Astrocyte (in vitro differentiated cells and primary cell): ENCODE results near the gene APOA1. TPM values are rescaled to one million over a fixed set of nuclear protein-coding genes. Genes with fewer than 3 reads are reported as not detected.

Experiments
- DNase-seq: peaks from one replicate; pipeline ENCODE4 v3.0.0-alpha.2; 2010; ENCODE audit warnings: low read depth
- FAIRE-seq: peaks from 2 replicates; lab custom pipeline; 2011; peaks lifted over from hg19 to GRCh38; lab: Jason Lieb, UNC
- H2AFZ ChIP-seq: 2 replicates; pipeline ENCODE4 v1.6.0; 2012; ENCODE audit warnings: low read depth, low read length, inconsistent platforms
- H3K27ac ChIP-seq: 2 replicates; pipeline ENCODE4 v1.5.1; 2011; ENCODE audit warnings: low read depth, low read length, inconsistent platforms
- H3K27me3 ChIP-seq: 2 replicates; pipeline ENCODE4 v1.6.0; 2011; ENCODE audit warnings: low read length, inconsistent platforms; ENCODE audit not compliant: insufficient read depth
- H3K36me3 ChIP-seq: 2 replicates; pipeline ENCODE4 v1.5.1; 2011; ENCODE audit warnings: low read length, inconsistent platforms; ENCODE audit not compliant: insufficient read depth
- H3K4me1 ChIP-seq: 2 replicates; pipeline ENCODE4 v1.5.1; 2011; ENCODE audit warnings: low read length, inconsistent platforms; ENCODE audit not compliant: insufficient read depth
- H3K4me2 ChIP-seq: 2 replicates; pipeline ENCODE4 v1.6.0; 2012; ENCODE audit warnings: low read length, inconsistent platforms
- H3K4me3 ChIP-seq: 2 replicates; pipeline ENCODE4 v1.5.1; 2011; ENCODE audit warnings: low read depth, mild to moderate bottlenecking, low read length, inconsistent platforms; ENCODE audit not compliant: insufficient read depth
- H3K79me2 ChIP-seq: 2 replicates; pipeline ENCODE4 v1.6.0; 2012; ENCODE audit warnings: mild to moderate bottlenecking, low read length, inconsistent platforms; ENCODE audit not compliant: insufficient read depth
- H3K9ac ChIP-seq: 2 replicates; pipeline ENCODE4 v1.6.0; 2012; ENCODE audit warnings: mild to moderate bottlenecking, low read length, inconsistent platforms
- H3K9me3 ChIP-seq: 2 replicates; pipeline ENCODE4 v1.5.1; 2012; ENCODE audit warnings: low read depth, mild to moderate bottlenecking, low read length, inconsistent platforms; ENCODE audit not compliant: insufficient read depth
- H4K20me1 ChIP-seq: 2 replicates; pipeline ENCODE4 v1.6.0; 2012; ENCODE audit warnings: low read length, inconsistent platforms; ENCODE audit not compliant: insufficient read depth
- H3K27ac Mint-ChIP-seq: one replicate; pipeline ENCODE4 v1.8.0; 2021; ENCODE audit warnings: mild to moderate bottlenecking, mixed read lengths; ENCODE audit not compliant: unreplicated experiment
- H3K27me3 Mint-ChIP-seq: one replicate; pipeline ENCODE4 v1.8.0; 2021; ENCODE audit warnings: low read depth, mixed read lengths; ENCODE audit not compliant: unreplicated experiment
- H3K36me3 Mint-ChIP-seq: one replicate; pipeline ENCODE4 v1.8.0; 2021; ENCODE audit warnings: low read depth, mixed read lengths; ENCODE audit not compliant: unreplicated experiment
- H3K4me1 Mint-ChIP-seq: one replicate; pipeline ENCODE4 v1.8.0; 2021; ENCODE audit warnings: low read depth, mixed read lengths; ENCODE audit not compliant: unreplicated experiment
- H3K4me3 Mint-ChIP-seq: one replicate; pipeline ENCODE4 v1.8.0; 2021; ENCODE audit warnings: mild to moderate bottlenecking, moderate library complexity, mixed read lengths; ENCODE audit not compliant: unreplicated experiment
- H3K9me3 Mint-ChIP-seq: one replicate; pipeline ENCODE4 v1.8.0; 2021; ENCODE audit warnings: mild to moderate bottlenecking, mixed read lengths; ENCODE audit not compliant: unreplicated experiment
- CTCF ChIP-seq: IDR thresholded peaks from 2 replicates; pipeline ENCODE4 v1.5.1; 2011; ENCODE audit warnings: low read depth, mild to moderate bottlenecking, inconsistent platforms, low read length, moderate library complexity; ENCODE audit not compliant: insufficient read depth
- EZH2 ChIP-seq: IDR thresholded peaks from 2 replicates; pipeline ENCODE4 v1.6.1; 2012; ENCODE audit warnings: mild to moderate bottlenecking, low read length, inconsistent platforms; ENCODE audit not compliant: insufficient read depth
- total RNA-seq: library from RNA; stranded (reverse); gene quantifications from 2 replicates; pipeline ENCODE4 v1.2.1, GENCODE V29; 2021

The APOA1 gene
- total RNA-seq, 1 donor from 2014 or later = 6.0 TPM

- H3K79me2 ChIP-seq = no peaks in the 10 kb centered on the region
- Mint-ChIP-seq H3K36me3 (peaks cover 33% of the 10 kb centered on the region), H3K27ac (peak overlapping the region; percentile 44), H3K4me1 (peaks cover 16% of the 10 kb centered on the region), H3K27me3 (no peaks in the 10 kb centered on the region), H3K9me3 (no peaks in the 10 kb centered on the region), H3K4me3 (no peak overlapping the region)
- no peak overlapping the region for H3K9ac ChIP-seq
- peaks cover 10% of the 10 kb centered on the region for H3K36me3 ChIP-seq
- TF ChIP-seq CTCF = no peak
- no peak for TF ChIP-seq EZH2
- no peaks in the 10 kb centered on the region for H3K27me3 ChIP-seq
- FAIRE-seq (no peak), DNase-seq (no peak)
- peaks cover 12% of the 10 kb centered on the region for H3K4me1 ChIP-seq
- H3K9me3 ChIP-seq = no peaks in the 10 kb centered on the region
- H4K20me1 ChIP-seq = no peaks in the 10 kb centered on the region
- no peak overlapping the region for H2AFZ ChIP-seq
- no peak overlapping the region for H3K27ac ChIP-seq
- no peak overlapping the region for H3K4me3 ChIP-seq
- H3K4me2 ChIP-seq = no peak overlapping the region
These were observed 10.2 kb upstream of the APOA1 start for GRCh38 chr11:116847612-116848011.

GRCh38 chr11:116844722-116845121 is 7.3 kb upstream of the APOA1 start:
- no peaks in the 10 kb centered on the region for H4K20me1 ChIP-seq
- no peak overlapping the region for H3K4me2 ChIP-seq
- H3K36me3 ChIP-seq = peaks cover 10% of the 10 kb centered on the region
- Mint-ChIP-seq H3K9me3 (no peaks in the 10 kb centered on the region), H3K27me3 (no peaks in the 10 kb centered on the region), H3K36me3 (peaks cover 30% of the 10 kb centered on the region), H3K27ac (no peak overlapping the region), H3K4me1 (peaks cover 2% of the 10 kb centered on the region), H3K4me3 (no peak overlapping the region)
- H2AFZ ChIP-seq = no peak overlapping the region
- H3K9ac ChIP-seq = no peak overlapping the region
- H3K27me3 ChIP-seq = no peaks in the 10 kb centered on the region
- H3K9me3 ChIP-seq = no peaks in the 10 kb centered on the region
- no peak for DNase-seq
- H3K4me3 ChIP-seq = no peak overlapping the region
- no peak overlapping the region for H3K27ac ChIP-seq
- no peaks in the 10 kb centered on the region for H3K79me2 ChIP-seq
- no peaks in the 10 kb centered on the region for H3K4me1 ChIP-seq
- TF ChIP-seq CTCF = no peak
- TF ChIP-seq EZH2 = no peak
- no peak for FAIRE-seq

- Histone ChIP-seq H4K20me1 (no peaks in the 10 kb centered on the region), H3K4me2 (no peak overlapping the region), H3K79me2 (no peaks in the 10 kb centered on the region), H3K27me3 (no peaks in the 10 kb centered on the region), H3K9ac (no peak overlapping the region), H3K4me1 (no peaks in the 10 kb centered on the region), H2AFZ (no peak overlapping the region), H3K27ac (no peak overlapping the region), H3K4me3 (no peak overlapping the region), H3K36me3 (peaks cover 10% of the 10 kb centered on the region), H3K9me3 (no peaks in the 10 kb centered on the region)
- FAIRE-seq = no peak
- no peak for TF ChIP-seq CTCF
- no peak for TF ChIP-seq EZH2
- no peak overlapping the region for H3K4me3 Mint-ChIP-seq
- H3K27me3 Mint-ChIP-seq = no peaks in the 10 kb centered on the region
- peaks cover 2% of the 10 kb centered on the region for H3K4me1 Mint-ChIP-seq
- H3K9me3 Mint-ChIP-seq = no peaks in the 10 kb centered on the region
- H3K27ac Mint-ChIP-seq = no peak overlapping the region
- H3K36me3 Mint-ChIP-seq = peaks cover 22% of the 10 kb centered on the region
- no peak for DNase-seq
These were observed 6.2 kb upstream of the APOA1 start for GRCh38 chr11:116843661-116844060.
